Lower leg skin (tissue), 4 donors: Measurements from ENCODE around the gene COX14. TPM values are rescaled to one million over a fixed set of nuclear protein-coding genes. Genes with fewer than 3 reads are reported as not detected.

Experiments used
- DNase-seq, 2 donors: peaks; one replicate each; pipeline ENCODE4 v3.0.0-alpha.2; 2019; ENCODE audit warnings: low spot score in 2 of 2
- H3K4me3 ChIP-seq: fragments of 200-600 bp; sonication (generic); 2 replicates; pipeline ENCODE4 v1.5.1; 2017; ENCODE audit warnings: mild to moderate bottlenecking, low read depth; ENCODE audit not compliant: poor library complexity, severe bottlenecking
- POLR2A ChIP-seq, 2 donors: fragments of 450-650 bp; IDR thresholded peaks; one replicate each; pipeline ENCODE4 v1.6.1; 2016 to 2017; ENCODE audit warnings: antibody characterized with exemption in 2 of 2, mild to moderate bottlenecking in 1 of 2, moderate library complexity in 1 of 2
- WGBS, 2 donors: methylation state at CpG; one replicate each; pipeline ENCODE4 v1.1.5; 2018; 5-methylcytosine and 5-hydroxymethylcytosine counted together
- intact Hi-C: fragments of 100-400 bp; cut with DNase I; formaldehyde crosslinking; loops from one replicate; pipeline ENCODE4 v1.15.0; 2023; ENCODE audit warnings: low total_unique reads
- total RNA-seq, 4 donors: library from RNA; depleted of rRNA; stranded (reverse); fragments of >200 nt; gene quantifications; one replicate each; pipeline ENCODE4 v1.1.0, GENCODE V29; 2016
- TF ChIP-seq, protein P1 (sequence below), 3 donors: fragments of 450-650 bp; IDR thresholded peaks; one replicate each; pipeline ENCODE4 v1.5.1; 2016; ENCODE audit warnings: antibody characterized with exemption in 3 of 3, mild to moderate bottlenecking in 3 of 3, moderate library complexity in 2 of 3

The COX14 gene
- total RNA-seq, 4 donors from 2014 or later: 29.0 to 52.1 (median 36.8) TPM

DNA sequence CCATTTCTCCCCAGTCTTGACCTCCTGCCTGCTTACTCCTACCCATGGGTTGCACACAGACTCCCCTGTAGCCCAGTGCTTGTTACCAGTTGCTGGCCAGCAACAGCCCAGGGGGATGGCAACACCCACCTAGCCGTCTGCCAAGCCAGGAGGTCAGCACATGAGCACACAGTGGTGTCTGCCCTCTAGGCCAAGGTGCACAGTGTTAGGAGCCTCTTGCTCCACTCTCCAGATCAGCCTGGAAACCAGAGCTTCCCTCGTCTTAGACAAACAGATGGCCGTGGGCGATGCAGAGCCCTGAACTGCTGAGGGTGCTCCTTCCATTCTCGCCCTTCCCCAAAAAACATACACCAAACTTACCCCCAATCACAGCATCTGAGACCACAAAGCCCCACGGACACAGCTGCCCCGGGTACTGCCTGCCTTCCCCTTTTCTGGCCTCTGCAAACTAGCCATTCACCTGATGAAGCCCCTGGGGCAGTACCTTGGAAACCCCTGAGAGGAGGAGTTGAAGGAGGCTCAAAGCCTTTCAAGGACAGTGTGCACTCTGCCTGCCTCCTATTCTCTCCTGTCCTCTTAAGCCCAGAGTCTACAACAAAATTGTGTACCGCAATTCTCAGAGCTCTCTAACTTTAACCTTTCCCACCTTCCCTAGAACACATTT is 9.3 kb upstream of the COX14 start:
- no peak overlapping the region for H3K4me3 ChIP-seq
- no peak for TF ChIP-seq POLR2A (IDR thresholded peaks at IDR 0.05)
- DNase-seq: no peak
- WGBS, 2 donors: 87 to 89% methylated on average over 8 of the region's 8 CpGs
- intact Hi-C loops: no loop called here

DNA sequence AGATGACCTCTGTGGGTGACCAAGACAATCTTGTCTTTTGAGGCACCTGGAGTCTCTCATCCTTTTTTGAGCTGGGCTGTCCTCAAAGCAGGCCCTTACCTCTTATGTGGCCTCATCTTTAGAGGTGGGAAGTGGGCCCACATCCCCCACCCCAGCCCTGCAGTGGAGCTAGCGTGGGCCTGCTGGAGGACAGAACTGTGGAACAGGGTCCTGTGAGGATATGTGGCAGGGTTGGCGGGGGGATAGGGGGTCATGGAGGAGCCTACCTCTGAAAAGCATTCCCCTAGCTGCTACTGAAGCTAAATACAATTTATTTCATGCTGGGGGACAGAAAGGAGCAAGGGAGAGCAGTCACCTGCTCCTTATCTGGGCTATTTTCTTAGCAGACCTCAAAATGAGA is 8.7 kb upstream of the COX14 start:
- TF ChIP-seq, protein P1, sequence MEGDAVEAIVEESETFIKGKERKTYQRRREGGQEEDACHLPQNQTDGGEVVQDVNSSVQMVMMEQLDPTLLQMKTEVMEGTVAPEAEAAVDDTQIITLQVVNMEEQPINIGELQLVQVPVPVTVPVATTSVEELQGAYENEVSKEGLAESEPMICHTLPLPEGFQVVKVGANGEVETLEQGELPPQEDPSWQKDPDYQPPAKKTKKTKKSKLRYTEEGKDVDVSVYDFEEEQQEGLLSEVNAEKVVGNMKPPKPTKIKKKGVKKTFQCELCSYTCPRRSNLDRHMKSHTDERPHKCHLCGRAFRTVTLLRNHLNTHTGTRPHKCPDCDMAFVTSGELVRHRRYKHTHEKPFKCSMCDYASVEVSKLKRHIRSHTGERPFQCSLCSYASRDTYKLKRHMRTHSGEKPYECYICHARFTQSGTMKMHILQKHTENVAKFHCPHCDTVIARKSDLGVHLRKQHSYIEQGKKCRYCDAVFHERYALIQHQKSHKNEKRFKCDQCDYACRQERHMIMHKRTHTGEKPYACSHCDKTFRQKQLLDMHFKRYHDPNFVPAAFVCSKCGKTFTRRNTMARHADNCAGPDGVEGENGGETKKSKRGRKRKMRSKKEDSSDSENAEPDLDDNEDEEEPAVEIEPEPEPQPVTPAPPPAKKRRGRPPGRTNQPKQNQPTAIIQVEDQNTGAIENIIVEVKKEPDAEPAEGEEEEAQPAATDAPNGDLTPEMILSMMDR (IDR thresholded peaks at IDR 0.05): no peak
- no peak for TF ChIP-seq POLR2A (IDR thresholded peaks at IDR 0.05)
- intact Hi-C loops: no loop called here
- 95 to 97% methylated on average over 2 of the region's 2 CpGs for WGBS, 2 donors

DNA sequence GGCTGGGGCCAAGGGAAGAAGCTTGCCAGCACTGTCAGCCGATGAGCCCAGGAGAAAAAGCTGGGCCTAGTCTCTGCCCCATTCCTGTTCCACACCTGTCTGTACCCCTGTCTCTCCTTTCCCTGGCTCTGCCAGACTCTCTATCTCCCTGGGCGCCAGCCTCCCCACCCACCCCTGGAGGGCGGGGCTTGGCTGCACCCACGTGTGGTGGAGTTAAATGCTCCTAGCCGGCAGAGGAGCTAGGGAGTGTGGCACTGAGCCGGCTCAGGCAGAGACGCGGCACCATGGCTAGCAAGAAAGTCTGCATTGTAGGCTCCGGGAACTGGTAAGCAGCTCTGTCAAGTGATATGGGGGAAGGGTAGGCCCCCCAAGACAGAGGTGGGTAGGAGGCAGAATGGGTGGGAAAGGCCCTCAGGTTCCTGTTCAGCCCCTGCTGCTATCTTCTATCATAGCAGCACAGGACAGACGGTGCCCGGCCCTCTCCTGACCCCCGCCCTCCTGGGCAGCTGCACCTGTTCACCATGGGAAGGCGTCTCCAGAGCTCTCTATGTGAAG is 8.2 kb upstream of the COX14 start, which contains the start of gene GPD1:
Gene GPD1 (plus strand): TSS at position 242 of the 555 bp plus-strand sequence. CDS start 43 bp downstream, at position 285.
- TF ChIP-seq, protein P1 (IDR thresholded peaks at IDR 0.05): no peak
- TF ChIP-seq POLR2A (IDR thresholded peaks at IDR 0.05): no peak
- WGBS, 2 donors: 19 to 26% methylated on average over 11 to 13 of the region's 13 CpGs
- no peak within 1 kb of the TSS for H3K4me3 ChIP-seq
- intact Hi-C loops: no loop called here
- no peak for DNase-seq

More for the DNA sequence above, 8.7 kb upstream of the COX14 start:
- H3K4me3 ChIP-seq: no peak overlapping the region
- DNase-seq: no peak

DNA sequence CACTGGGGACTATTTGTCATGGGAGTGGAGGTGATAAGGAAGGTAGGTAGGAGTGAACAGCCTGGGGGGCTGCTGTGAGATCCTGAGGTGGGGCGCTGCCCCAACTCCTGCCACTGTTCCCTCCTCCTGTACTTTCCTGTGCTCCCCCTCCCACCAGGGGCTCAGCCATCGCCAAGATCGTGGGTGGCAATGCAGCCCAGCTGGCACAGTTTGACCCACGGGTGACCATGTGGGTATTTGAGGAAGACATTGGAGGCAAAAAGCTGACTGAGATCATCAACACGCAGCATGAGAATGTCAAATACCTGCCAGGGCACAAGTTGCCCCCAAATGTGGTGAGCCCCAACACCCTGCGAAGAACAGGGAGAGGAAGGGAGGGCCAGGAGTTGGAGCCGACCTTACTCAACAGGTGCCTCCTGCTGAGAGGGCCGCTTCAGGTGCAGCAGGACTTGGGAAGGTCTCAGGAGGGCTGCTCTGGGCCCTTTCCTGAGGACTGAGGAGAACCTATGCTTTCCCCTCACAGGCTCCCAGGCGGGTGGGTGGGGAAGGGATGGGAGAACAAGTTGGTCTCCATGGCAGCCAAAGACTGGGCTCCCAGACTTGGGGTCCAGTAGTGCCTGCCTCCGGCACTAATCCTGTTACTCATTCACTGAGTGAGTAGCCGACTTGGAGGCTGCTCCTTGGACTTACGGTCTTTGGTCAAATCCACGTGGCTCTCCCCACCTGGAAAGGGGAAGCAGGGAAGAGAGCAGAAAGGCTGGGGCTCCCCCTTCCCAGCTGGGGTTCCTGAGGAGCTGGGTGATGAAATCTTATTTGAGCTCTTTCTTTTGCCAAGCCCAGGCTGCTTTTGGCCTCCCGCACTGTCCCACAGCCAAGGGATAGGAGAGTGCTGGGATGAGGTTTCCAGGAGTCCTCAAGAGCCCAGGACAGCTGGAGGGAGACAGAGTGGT is 7.3 kb upstream of the COX14 start:
- WGBS, 2 donors: 79 to 87% methylated on average over 14 of the region's 14 CpGs
- TF ChIP-seq, protein P1 (IDR thresholded peaks at IDR 0.05): no peak
- TF ChIP-seq POLR2A (IDR thresholded peaks at IDR 0.05): no peak
- DNase-seq: no peak
- H3K4me3 ChIP-seq: no peak overlapping the region
- intact Hi-C loops: no loop called here

DNA sequence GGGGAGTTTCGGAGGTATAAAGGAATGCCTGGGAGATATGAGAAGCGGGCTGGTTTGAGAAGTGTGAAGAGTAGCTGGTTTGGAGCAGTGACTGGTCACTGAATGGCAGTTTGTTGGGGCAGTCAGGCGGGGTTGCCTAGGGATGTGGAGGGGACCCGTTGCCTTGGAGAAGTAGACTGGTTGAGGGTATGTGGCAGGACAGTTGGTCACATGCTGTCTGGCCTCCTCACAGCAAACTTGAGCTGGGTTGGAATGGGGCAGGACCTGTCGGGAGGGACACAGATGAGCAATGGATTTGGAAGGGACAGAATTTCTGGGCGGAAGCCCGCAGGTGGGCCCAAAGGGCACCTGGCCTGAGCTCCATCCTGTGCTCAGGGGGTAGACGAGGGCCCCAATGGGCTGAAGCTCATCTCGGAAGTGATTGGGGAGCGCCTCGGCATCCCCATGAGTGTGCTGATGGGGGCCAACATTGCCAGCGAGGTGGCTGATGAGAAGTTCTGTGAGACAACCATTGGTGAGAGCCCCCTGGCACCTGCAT is 6.1 kb upstream of the COX14 start:
- DNase-seq: no peak
- 90 to 91% methylated on average over 12 of the region's 12 CpGs for WGBS, 2 donors
- TF ChIP-seq, protein P1 (IDR thresholded peaks at IDR 0.05): no peak
- no peak for TF ChIP-seq POLR2A (IDR thresholded peaks at IDR 0.05)
- no peak overlapping the region for H3K4me3 ChIP-seq
- intact Hi-C loops: no loop called here
